ENCODE measurements around the gene BCL11B.

Gene BCL11B

DNA sequence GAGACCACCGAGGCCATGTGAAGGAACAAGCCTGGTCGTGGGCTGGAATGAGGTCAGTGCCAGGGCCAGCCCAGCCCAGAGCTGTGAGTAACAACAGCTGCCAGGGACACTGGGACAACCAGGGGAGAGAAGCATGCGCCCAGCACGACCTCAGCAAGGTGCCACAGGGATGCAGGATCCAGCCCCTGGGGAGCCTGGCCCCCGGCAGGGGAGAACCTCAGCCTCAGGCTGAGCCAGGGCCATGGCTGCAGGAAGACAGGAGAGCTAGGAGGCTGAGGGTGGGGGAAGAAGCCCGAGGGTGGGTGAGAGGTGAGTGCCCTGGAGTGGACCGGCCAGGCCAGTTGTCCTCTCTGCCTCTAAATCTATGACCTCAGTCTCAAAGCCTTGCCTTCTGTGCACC lies 62.6 kb downstream of the BCL11B start:
- Mint-ChIP-seq H3K36me3 (no peaks in the 10 kb centered on the region), H3K27me3 (peaks cover 3% of the 10 kb centered on the region), H3K4me1 (no peaks in the 10 kb centered on the region), H3K27ac (no peak overlapping the region), H3K9me3 (peaks cover 2% of the 10 kb centered on the region), H3K4me3 (no peak overlapping the region)
- ATAC-seq (ENCODE audit: low read depth) (no peak), DNase-seq (ENCODE audit: low spot score in 2 of 2) (no peak)

DNA sequence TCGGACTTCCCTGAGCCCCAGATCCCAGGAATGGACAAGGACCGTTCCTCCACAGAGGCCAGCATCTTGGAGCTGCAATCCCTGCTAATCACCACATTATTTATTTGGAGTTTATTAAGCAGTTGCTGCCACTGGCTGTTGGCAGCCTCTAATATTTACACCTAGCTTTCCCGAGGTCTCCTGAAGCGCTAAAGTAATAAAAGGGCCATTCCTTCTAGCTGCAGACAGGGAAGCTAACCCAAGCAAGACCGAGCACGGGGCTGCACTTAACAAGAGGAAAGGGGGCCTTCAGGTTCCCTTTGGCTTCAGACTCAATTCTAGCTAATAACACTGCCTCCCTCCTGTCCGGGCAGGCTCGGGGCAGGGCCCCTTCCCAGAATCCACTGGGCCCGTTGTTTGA lies 63.7 kb downstream of the BCL11B start:
- ATAC-seq (ENCODE audit: low read depth): no peak
- Mint-ChIP-seq H3K4me3 (no peak overlapping the region), H3K4me1 (no peaks in the 10 kb centered on the region), H3K36me3 (no peaks in the 10 kb centered on the region), H3K27me3 (peaks cover 3% of the 10 kb centered on the region), H3K27ac (no peak overlapping the region), H3K9me3 (peaks cover 2% of the 10 kb centered on the region)
- DNase-seq (ENCODE audit: low spot score in 2 of 2): no peak

DNA sequence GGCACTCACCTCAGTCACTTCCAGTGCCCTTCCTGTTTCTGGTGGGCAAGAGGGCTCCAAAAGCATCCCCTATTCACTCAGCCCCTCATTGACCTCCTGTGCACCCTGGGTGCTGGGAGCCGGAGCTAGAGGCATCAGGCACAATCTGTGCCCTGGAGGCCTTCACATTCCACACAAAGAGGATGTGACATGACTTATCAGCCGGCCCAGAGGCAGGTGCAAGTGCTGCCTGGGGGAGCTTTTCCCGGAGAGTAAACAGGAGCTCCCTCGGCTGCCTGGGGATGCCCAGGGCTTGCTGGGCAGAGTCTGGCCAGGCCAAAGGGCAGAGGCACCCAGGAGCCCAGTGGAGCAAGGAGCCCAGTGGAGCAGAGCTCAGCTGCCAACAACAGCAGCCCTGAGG lies 64.5 kb downstream of the BCL11B start:
- Mint-ChIP-seq H3K4me3 (no peak overlapping the region), H3K9me3 (peaks cover 2% of the 10 kb centered on the region), H3K4me1 (no peaks in the 10 kb centered on the region), H3K36me3 (no peaks in the 10 kb centered on the region), H3K27ac (no peak overlapping the region), H3K27me3 (peaks cover 3% of the 10 kb centered on the region)
- DNase-seq (ENCODE audit: low spot score in 2 of 2) (no peak), ATAC-seq (ENCODE audit: low read depth) (no peak)

DNA sequence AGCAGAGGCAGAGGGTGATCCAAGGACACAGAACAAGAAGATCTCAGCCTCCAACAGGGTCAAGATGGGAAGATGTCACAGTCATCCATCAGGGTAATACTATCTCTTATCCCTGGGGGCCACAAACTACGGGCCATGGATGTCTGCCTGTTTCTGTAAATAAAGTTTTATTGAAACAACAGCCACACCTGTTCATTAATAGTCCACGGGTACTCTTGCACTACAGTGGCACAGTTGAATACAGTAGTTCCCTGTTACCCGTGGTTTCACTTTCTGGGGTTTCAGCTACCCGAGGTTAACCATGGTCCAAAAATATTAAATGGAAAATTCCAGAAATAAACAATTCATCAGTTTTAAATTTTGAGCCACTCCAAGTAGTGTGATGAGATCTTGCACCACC lies 65.9 kb downstream of the BCL11B start:
- ATAC-seq (ENCODE audit: low read depth): no peak
- Mint-ChIP-seq H3K4me1 (no peaks in the 10 kb centered on the region), H3K4me3 (no peak overlapping the region), H3K27me3 (peaks cover 3% of the 10 kb centered on the region), H3K9me3 (peaks cover 2% of the 10 kb centered on the region), H3K36me3 (no peaks in the 10 kb centered on the region), H3K27ac (no peak overlapping the region)
- DNase-seq (ENCODE audit: low spot score in 2 of 2): no peak

DNA sequence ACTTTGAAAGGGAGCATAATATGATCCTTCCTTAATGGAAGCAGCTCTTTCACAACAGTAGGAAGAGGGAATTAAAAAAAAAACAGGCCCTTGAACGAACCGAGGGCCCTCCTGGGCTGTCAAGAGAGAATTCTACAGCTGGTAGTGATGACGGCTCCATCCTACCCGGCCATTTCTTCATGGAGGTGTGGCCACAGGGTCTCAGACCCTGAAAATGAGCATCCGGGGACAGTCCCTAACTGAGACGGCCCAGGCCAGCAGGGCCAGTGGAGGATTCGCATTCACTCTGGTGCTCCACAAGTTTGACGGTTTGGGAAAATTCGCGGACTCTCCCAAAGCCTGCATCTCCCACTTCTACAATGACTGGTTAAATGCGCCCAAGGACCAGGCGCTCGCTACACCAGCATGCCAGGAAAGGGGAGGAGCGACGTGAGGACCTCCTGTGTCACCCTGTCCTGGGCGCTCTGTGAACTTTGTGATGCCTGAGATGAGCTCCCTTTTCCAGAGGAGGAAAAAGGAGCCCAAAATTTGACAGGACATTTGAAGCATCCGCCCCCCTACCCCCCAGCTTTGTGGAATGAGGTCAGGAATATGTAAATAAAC lies 66.8 kb downstream of the BCL11B start:
- no peaks in the 10 kb centered on the region for H3K36me3 Mint-ChIP-seq

DNA sequence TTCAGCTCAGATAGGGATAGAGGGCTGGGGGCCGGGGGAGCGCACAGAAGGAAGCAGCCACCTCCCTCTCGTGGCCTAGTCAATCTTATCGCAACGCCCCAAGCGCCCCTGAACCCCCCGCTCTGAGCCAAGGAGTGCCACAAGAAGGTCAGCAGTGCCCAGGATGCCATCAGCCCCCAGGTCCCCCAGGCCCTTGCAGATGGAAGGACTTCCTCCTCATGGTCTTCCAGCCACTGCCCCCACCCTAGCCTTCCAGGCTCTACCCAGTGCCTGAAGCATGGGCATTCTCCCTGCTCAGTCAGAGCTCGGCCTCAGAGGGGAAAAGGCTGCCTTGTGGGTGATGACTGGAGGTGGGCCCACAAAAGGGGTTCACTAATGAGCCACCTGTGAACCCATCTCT lies 68.2 kb downstream of the BCL11B start:
- Mint-ChIP-seq H3K4me3 (no peak overlapping the region), H3K4me1 (no peaks in the 10 kb centered on the region), H3K9me3 (no peaks in the 10 kb centered on the region), H3K27me3 (no peaks in the 10 kb centered on the region), H3K27ac (no peak overlapping the region), H3K36me3 (no peaks in the 10 kb centered on the region)
- DNase-seq (ENCODE audit: low spot score in 2 of 2): no peak
- ATAC-seq (ENCODE audit: low read depth): no peak

More for the DNA sequence above, 66.8 kb downstream of the BCL11B start:
- ATAC-seq (ENCODE audit: low read depth) (no peak), DNase-seq (ENCODE audit: low spot score in 2 of 2) (no peak)
- Mint-ChIP-seq H3K4me3 (no peak overlapping the region), H3K4me1 (no peaks in the 10 kb centered on the region), H3K27ac (no peak overlapping the region), H3K27me3 (peaks cover 1% of the 10 kb centered on the region), H3K9me3 (no peaks in the 10 kb centered on the region)

DNA sequence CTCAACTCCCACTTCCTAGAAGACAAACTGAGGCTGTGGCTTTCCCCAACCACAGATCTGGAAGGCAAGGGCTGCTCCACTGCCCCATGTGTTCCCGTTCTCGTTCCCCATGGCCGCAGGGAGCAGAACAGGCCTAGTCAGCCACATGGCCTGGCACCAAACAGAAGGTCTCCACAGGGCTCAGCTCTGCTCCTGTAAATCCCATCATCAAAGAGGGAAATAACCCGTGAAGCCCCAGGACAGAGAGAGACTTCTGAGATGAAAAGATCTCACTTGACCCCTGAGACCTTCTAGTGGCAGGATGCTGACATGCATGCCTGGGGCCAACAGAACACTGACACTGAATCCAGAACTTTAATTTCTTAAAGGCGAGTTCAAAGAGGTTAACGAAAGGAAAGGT lies 68.9 kb downstream of the BCL11B start:
- H3K4me1 Mint-ChIP-seq: no peaks in the 10 kb centered on the region
- H3K4me3 Mint-ChIP-seq: no peak overlapping the region
- H3K9me3 Mint-ChIP-seq: no peaks in the 10 kb centered on the region
- ATAC-seq (ENCODE audit: low read depth): no peak
- no peaks in the 10 kb centered on the region for H3K36me3 Mint-ChIP-seq
- H3K27ac Mint-ChIP-seq: no peak overlapping the region
- DNase-seq (ENCODE audit: low spot score in 2 of 2): no peak
- H3K27me3 Mint-ChIP-seq: no peaks in the 10 kb centered on the region

DNA sequence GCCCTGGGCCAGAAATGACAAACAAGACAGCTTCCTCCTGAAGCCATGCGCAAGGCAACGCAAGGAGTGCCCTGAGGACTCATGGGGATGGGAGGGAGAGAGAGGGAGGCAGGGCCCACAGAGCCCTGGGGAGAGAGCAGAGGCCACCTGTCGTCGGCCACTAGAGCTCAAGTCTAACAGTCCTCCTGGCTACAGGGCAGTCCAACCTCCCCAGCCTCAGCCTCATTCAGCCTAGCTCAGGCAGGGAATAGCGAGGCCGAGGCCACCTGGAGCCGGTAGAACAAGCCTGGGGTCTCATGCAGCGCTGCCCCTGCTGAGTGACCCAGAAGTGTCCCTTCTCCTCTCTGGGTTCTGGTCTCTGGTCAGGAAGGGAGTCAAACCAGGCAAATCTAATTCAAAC lies 69.5 kb downstream of the BCL11B start:
- Mint-ChIP-seq H3K9me3 (no peaks in the 10 kb centered on the region), H3K4me3 (no peak overlapping the region), H3K27me3 (no peaks in the 10 kb centered on the region), H3K4me1 (no peaks in the 10 kb centered on the region), H3K27ac (no peak overlapping the region), H3K36me3 (no peaks in the 10 kb centered on the region)
- no peak for ATAC-seq (ENCODE audit: low read depth)
- no peak for DNase-seq (ENCODE audit: low spot score in 2 of 2)

DNA sequence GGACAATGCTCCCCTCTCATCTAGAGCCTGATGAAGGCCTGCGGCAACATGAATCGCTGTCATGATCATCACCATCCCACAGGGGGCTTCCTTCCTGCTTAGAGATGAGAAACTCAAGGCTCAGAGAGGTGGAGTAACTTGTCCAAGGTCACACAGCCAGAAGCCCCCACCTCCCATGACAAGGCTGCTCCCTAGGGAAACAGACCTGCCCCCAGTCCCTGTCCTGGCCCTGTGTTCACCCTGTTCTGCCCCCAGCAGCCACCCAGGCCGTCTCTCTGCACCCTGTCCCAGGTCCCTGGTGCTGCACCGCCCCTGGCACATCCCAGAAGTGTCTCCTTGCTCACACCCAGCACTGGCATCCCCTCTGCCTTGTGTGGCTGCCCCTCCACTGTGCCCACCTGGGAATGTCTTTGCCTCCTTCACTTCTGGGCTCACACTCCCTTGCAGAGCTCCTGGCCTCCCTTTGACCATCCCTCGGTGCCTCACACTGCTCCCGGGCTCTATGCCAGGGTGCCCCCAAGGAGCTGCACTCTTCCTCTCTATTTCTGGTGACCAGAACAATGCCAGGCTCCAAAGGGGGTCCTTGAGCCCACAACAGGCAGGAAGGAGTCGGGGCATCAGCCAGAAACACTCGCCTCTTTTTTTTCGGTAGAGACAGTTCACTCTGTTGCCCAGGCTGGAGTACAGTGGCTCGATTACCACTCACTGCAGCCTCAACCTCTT lies 70.5 kb downstream of the BCL11B start:
- H3K27me3 Mint-ChIP-seq: no peaks in the 10 kb centered on the region
- no peak overlapping the region for H3K4me3 Mint-ChIP-seq
- no peak for DNase-seq (ENCODE audit: low spot score in 2 of 2)
- ATAC-seq (ENCODE audit: low read depth): no peak
- H3K36me3 Mint-ChIP-seq: no peaks in the 10 kb centered on the region
- H3K27ac Mint-ChIP-seq: no peak overlapping the region
- H3K9me3 Mint-ChIP-seq: no peaks in the 10 kb centered on the region
- no peaks in the 10 kb centered on the region for H3K4me1 Mint-ChIP-seq

DNA sequence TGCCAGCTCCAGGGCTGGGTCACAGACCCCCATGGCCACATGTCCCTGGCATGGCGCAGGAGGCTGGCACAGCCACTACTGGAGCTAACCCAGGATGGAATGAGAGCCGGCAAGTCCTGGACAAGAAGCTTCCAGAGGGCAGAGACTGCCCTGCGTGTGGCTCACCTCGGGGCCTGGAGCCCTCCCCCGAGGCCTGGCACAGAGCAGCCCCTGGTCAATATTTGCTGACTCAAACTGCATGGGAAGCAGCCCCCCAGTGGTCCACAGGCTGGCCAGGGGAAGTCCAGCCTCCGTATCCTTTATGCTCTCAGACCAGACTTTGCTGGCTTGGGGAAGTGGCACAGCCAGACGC lies 71.4 kb downstream of the BCL11B start:
- no peaks in the 10 kb centered on the region for H3K4me1 Mint-ChIP-seq
- no peaks in the 10 kb centered on the region for H3K36me3 Mint-ChIP-seq
- no peaks in the 10 kb centered on the region for H3K9me3 Mint-ChIP-seq
- no peak overlapping the region for H3K4me3 Mint-ChIP-seq
- no peaks in the 10 kb centered on the region for H3K27me3 Mint-ChIP-seq
- no peak overlapping the region for H3K27ac Mint-ChIP-seq
- DNase-seq (ENCODE audit: low spot score in 2 of 2) (no peak), ATAC-seq (ENCODE audit: low read depth) (no peak)

DNA sequence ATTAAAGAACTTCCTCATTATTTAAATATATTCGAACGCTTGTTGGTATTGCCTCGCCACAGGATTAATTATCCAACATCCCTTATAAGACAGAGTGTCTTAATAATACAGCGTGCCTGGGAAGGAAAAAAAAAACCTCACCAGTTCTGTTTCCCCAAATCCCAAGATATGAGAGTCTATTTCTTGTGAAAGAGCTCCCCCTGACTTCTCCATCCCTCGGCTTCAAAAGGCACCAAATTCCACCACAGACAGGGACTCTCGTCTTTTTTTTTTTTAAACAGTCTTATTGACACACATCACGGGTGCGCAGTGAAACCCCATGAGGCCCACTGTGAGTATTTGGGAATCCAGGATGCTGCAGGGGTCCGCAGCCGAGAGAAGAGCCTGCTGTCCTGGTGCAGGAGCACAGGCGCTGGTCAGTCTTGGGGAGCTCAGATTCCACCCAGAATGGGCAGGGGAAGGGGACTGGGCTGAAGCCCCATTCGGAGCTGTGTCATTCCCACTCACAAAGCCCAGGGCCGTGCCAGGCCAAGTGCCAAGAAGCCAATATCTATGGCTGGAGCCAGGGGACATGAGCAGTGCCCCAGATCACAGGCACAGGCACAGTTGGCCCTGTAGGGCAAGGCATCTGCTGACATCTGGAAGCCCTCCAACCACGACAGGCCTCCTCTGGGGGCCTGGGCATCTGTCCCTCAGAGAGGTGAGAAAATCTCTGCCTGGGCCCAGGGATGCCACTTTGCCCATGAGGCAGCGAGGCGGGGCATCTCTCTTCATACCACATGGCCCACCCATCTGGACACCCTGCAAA lies 71.9 kb downstream of the BCL11B start:
- ATAC-seq (ENCODE audit: low read depth): no peak
- no peaks in the 10 kb centered on the region for H3K36me3 Mint-ChIP-seq
- H3K9me3 Mint-ChIP-seq: no peaks in the 10 kb centered on the region
- H3K27ac Mint-ChIP-seq: no peak overlapping the region
- H3K4me3 Mint-ChIP-seq: no peak overlapping the region
- no peak for DNase-seq (ENCODE audit: low spot score in 2 of 2)
- H3K27me3 Mint-ChIP-seq: no peaks in the 10 kb centered on the region
- H3K4me1 Mint-ChIP-seq: no peaks in the 10 kb centered on the region

DNA sequence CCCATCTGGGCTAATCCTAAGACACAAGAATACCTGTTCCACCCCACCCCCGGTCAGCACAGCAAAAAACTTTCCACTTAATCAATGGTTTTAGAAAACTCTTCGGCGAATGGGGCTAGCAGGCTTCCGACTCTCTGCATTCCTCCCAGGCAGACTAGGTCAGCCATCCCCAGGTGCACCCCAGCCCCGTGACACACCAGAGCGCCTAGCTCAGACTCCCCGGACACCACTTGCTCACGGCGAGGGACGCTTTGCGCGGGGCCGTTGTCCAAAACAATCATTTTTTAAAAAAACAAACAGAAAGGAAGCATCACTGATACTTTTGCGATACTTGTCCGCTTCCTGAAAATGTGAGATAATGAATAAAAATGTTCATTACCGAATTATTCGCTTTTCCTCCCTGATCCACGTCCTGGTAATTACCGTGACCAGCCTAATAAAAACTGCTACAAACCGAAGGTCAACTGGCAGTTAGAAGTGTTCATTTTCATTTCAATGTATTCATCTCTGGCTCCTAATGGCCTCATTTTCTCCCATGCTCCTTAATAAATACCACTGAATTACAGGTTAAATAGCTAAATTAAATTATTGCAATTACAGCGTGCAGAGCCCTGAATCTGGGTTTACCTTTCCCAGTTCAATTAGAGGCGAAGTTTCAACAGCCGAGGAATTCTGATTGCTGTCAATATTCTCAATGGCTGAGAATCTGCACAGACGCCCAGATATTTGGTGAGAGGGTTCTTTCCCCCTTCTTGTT lies 73.1 kb downstream of the BCL11B start:
- no peak for DNase-seq (ENCODE audit: low spot score in 2 of 2)
- no peak overlapping the region for H3K27ac Mint-ChIP-seq
- no peak overlapping the region for H3K4me3 Mint-ChIP-seq
- ATAC-seq (ENCODE audit: low read depth): no peak
- no peaks in the 10 kb centered on the region for H3K36me3 Mint-ChIP-seq
- no peaks in the 10 kb centered on the region for H3K4me1 Mint-ChIP-seq
- no peaks in the 10 kb centered on the region for H3K9me3 Mint-ChIP-seq
- no peaks in the 10 kb centered on the region for H3K27me3 Mint-ChIP-seq

DNA sequence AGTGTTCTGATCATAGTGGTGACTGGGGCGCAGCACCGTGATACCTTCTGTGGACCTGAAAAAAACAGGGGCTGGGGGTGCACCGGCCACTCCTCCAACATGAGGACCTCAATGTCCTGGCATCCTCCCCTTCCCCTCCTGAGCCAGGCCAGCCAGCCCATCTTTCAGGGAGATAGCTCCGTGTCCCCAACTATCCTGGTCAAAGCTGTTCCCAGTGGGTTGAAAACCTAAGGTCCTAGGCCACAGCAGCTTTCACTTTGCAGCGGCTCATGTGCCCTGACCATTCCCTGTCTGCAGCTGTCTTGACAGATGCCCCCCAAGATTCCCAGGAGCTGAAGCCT lies 75.7 kb downstream of the BCL11B start:
- Mint-ChIP-seq H3K4me3 (no peak overlapping the region), H3K9me3 (no peaks in the 10 kb centered on the region), H3K27me3 (no peaks in the 10 kb centered on the region), H3K36me3 (no peaks in the 10 kb centered on the region), H3K4me1 (no peaks in the 10 kb centered on the region), H3K27ac (no peak overlapping the region)
- no peak for DNase-seq (ENCODE audit: low spot score in 2 of 2)
- no peak for ATAC-seq (ENCODE audit: low read depth)

DNA sequence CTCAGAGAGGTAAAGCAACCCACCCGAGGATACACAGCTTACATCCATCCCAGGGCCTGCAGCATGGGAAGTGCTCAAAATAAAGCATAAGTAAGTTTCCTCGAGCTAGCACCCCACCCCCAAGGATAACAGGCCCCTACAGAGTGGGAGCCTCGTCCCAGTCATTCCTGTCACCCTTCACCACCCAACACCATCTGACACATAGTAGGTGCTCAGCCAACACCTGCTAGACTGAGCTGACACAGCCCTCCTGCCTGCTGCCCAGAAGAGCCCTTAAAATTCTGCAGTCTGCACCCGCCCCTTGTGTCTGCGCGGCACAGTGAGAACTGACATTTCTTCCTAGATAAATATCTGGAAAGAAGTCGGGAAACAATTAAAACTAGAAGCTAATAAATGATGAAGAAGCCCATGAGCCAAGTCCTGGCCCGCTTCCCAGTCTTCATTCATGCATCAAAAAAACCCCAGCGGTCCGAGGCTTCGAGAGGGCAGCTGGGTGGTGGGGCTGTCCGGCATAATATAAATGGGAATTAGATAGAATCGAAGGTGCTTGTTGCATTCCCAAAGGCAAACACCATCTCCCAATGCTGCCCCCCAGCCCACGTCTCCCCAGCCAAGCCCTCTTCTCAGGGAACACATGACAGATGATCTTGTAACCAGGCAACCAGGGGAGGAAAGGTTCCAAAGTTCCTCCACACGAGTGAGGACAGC lies 76.2 kb downstream of the BCL11B start:
- Mint-ChIP-seq H3K4me1 (no peaks in the 10 kb centered on the region), H3K36me3 (no peaks in the 10 kb centered on the region), H3K27ac (no peak overlapping the region), H3K9me3 (no peaks in the 10 kb centered on the region), H3K4me3 (no peak overlapping the region), H3K27me3 (no peaks in the 10 kb centered on the region)
- DNase-seq (ENCODE audit: low spot score in 2 of 2) (no peak), ATAC-seq (ENCODE audit: low read depth) (no peak)

All from memory B cell (primary cell).